DOHH2 (cell line): ENCODE data around the gene GART.
"Not testable (repeated sequence)": the region's sequence is repeated elsewhere in the genome, so short reads cannot be mapped to it uniquely, and the experiment has no call there.

ENCODE experiments used
- EZH2phosphoT487 ChIP-seq: fragments of 200-600 bp; sonication (generic); IDR thresholded peaks from 2 replicates; pipeline ENCODE4 v1.6.1; 2017; ENCODE audit warnings: borderline replicate concordance, mild to moderate bottlenecking, antibody characterized with exemption, low read length, moderate library complexity, mixed read lengths
- TF ChIP-seq, protein P1 (sequence below): fragments of 200-600 bp; sonication (generic); IDR thresholded peaks from one replicate; pipeline ENCODE4 v1.5.1; 2014; ENCODE audit warnings: antibody characterized with exemption, mild to moderate bottlenecking, low read depth, low read length; ENCODE audit not compliant: poor library complexity, severe bottlenecking

DNA sequence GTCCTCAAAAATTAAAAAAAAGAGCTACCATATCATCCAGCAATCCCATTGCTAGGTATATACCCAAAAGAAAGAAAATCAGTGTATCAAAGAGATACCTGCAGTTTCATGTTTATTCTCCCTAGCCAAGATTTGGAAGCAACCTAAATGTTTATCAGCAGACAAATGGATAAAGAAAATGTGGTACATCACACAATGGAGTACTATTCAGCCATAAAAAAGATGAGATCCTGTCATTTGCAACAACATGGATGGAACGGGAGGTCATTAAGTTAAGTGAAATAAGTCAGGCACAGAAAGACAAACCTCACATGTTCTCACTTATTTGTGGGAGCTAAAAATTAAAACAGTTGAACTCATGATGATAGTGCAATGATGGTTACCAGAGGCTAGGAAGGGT lies 34.9 kb downstream of the GART start:
- TF ChIP-seq, protein P1, sequence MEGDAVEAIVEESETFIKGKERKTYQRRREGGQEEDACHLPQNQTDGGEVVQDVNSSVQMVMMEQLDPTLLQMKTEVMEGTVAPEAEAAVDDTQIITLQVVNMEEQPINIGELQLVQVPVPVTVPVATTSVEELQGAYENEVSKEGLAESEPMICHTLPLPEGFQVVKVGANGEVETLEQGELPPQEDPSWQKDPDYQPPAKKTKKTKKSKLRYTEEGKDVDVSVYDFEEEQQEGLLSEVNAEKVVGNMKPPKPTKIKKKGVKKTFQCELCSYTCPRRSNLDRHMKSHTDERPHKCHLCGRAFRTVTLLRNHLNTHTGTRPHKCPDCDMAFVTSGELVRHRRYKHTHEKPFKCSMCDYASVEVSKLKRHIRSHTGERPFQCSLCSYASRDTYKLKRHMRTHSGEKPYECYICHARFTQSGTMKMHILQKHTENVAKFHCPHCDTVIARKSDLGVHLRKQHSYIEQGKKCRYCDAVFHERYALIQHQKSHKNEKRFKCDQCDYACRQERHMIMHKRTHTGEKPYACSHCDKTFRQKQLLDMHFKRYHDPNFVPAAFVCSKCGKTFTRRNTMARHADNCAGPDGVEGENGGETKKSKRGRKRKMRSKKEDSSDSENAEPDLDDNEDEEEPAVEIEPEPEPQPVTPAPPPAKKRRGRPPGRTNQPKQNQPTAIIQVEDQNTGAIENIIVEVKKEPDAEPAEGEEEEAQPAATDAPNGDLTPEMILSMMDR = not testable (repeated sequence)
- not testable (repeated sequence) for TF ChIP-seq EZH2phosphoT487
